Astrocyte (in vitro differentiated cells and primary cell): Measurements from ENCODE around the gene IFT81. TPM values are rescaled to one million over a fixed set of nuclear protein-coding genes. Genes with fewer than 3 reads are reported as not detected.
"Not testable (repeated sequence)": the region's sequence is repeated elsewhere in the genome, so short reads cannot be mapped to it uniquely, and the experiment has no call there.

Experiments used
- DNase-seq: peaks from one replicate; pipeline ENCODE4 v3.0.0-alpha.2; 2010; ENCODE audit warnings: low read depth
- FAIRE-seq: peaks from 2 replicates; lab custom pipeline; 2011; peaks lifted over from hg19 to GRCh38; lab: Jason Lieb, UNC
- H2AFZ ChIP-seq: 2 replicates; pipeline ENCODE4 v1.6.0; 2012; ENCODE audit warnings: low read depth, low read length, inconsistent platforms
- H3K27ac ChIP-seq: 2 replicates; pipeline ENCODE4 v1.5.1; 2011; ENCODE audit warnings: low read depth, low read length, inconsistent platforms
- H3K27me3 ChIP-seq: 2 replicates; pipeline ENCODE4 v1.6.0; 2011; ENCODE audit warnings: low read length, inconsistent platforms; ENCODE audit not compliant: insufficient read depth
- H3K36me3 ChIP-seq: 2 replicates; pipeline ENCODE4 v1.5.1; 2011; ENCODE audit warnings: low read length, inconsistent platforms; ENCODE audit not compliant: insufficient read depth
- H3K4me1 ChIP-seq: 2 replicates; pipeline ENCODE4 v1.5.1; 2011; ENCODE audit warnings: low read length, inconsistent platforms; ENCODE audit not compliant: insufficient read depth
- H3K4me2 ChIP-seq: 2 replicates; pipeline ENCODE4 v1.6.0; 2012; ENCODE audit warnings: low read length, inconsistent platforms
- H3K4me3 ChIP-seq: 2 replicates; pipeline ENCODE4 v1.5.1; 2011; ENCODE audit warnings: low read depth, mild to moderate bottlenecking, low read length, inconsistent platforms; ENCODE audit not compliant: insufficient read depth
- H3K79me2 ChIP-seq: 2 replicates; pipeline ENCODE4 v1.6.0; 2012; ENCODE audit warnings: mild to moderate bottlenecking, low read length, inconsistent platforms; ENCODE audit not compliant: insufficient read depth
- H3K9ac ChIP-seq: 2 replicates; pipeline ENCODE4 v1.6.0; 2012; ENCODE audit warnings: mild to moderate bottlenecking, low read length, inconsistent platforms
- H3K9me3 ChIP-seq: 2 replicates; pipeline ENCODE4 v1.5.1; 2012; ENCODE audit warnings: low read depth, mild to moderate bottlenecking, low read length, inconsistent platforms; ENCODE audit not compliant: insufficient read depth
- H4K20me1 ChIP-seq: 2 replicates; pipeline ENCODE4 v1.6.0; 2012; ENCODE audit warnings: low read length, inconsistent platforms; ENCODE audit not compliant: insufficient read depth
- H3K27ac Mint-ChIP-seq: one replicate; pipeline ENCODE4 v1.8.0; 2021; ENCODE audit warnings: mild to moderate bottlenecking, mixed read lengths; ENCODE audit not compliant: unreplicated experiment
- H3K27me3 Mint-ChIP-seq: one replicate; pipeline ENCODE4 v1.8.0; 2021; ENCODE audit warnings: low read depth, mixed read lengths; ENCODE audit not compliant: unreplicated experiment
- H3K36me3 Mint-ChIP-seq: one replicate; pipeline ENCODE4 v1.8.0; 2021; ENCODE audit warnings: low read depth, mixed read lengths; ENCODE audit not compliant: unreplicated experiment
- H3K4me1 Mint-ChIP-seq: one replicate; pipeline ENCODE4 v1.8.0; 2021; ENCODE audit warnings: low read depth, mixed read lengths; ENCODE audit not compliant: unreplicated experiment
- H3K4me3 Mint-ChIP-seq: one replicate; pipeline ENCODE4 v1.8.0; 2021; ENCODE audit warnings: mild to moderate bottlenecking, moderate library complexity, mixed read lengths; ENCODE audit not compliant: unreplicated experiment
- H3K9me3 Mint-ChIP-seq: one replicate; pipeline ENCODE4 v1.8.0; 2021; ENCODE audit warnings: mild to moderate bottlenecking, mixed read lengths; ENCODE audit not compliant: unreplicated experiment
- EZH2 ChIP-seq: IDR thresholded peaks from 2 replicates; pipeline ENCODE4 v1.6.1; 2012; ENCODE audit warnings: mild to moderate bottlenecking, low read length, inconsistent platforms; ENCODE audit not compliant: insufficient read depth
- total RNA-seq: library from RNA; stranded (reverse); gene quantifications from 2 replicates; pipeline ENCODE4 v1.2.1, GENCODE V29; 2021
- TF ChIP-seq, protein P1 (sequence below): IDR thresholded peaks from 2 replicates; pipeline ENCODE4 v1.5.1; 2011; ENCODE audit warnings: low read depth, mild to moderate bottlenecking, inconsistent platforms, low read length, moderate library complexity; ENCODE audit not compliant: insufficient read depth

Gene IFT81
- total RNA-seq, 1 donor from 2014 or later = 12.3 TPM

DNA sequence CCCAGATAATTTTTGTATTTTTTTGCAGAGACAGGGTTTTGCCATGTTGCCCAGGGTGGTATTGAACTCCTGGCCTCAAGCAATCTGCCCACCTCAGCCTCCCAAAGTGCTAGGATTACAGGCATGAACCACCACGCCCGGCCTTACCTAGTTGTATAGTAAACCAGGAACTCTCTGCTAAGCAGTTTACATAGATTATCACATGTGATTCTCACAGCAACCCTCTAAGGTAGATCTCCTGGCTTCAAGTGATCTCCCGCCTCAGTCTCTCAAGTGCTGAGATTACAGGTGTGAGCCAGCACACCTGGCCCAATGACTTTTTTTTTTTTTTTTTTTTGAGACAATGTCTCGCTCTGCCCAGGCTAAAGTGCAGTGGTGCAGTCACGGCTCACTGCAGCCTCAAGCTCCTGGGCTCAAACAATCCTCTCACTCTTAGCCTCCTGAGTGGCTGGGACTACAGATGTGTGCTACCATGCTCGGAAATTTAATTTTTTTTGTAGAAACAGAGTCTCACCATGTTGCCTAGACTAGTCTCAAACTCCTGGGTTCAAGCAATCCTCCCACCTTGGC lies 130.9 kb downstream of the IFT81 start:
- Histone ChIP-seq H3K36me3 (no peaks in the 10 kb centered on the region), H3K27me3 (no peaks in the 10 kb centered on the region), H2AFZ (no peak overlapping the region), H3K4me3 (no peak overlapping the region), H3K4me2 (no peak overlapping the region), H3K79me2 (no peaks in the 10 kb centered on the region), H3K27ac (no peak overlapping the region), H3K4me1 (no peaks in the 10 kb centered on the region), H3K9me3 (no peaks in the 10 kb centered on the region), H3K9ac (no peak overlapping the region), H4K20me1 (no peaks in the 10 kb centered on the region)
- Mint-ChIP-seq H3K27me3 (peaks cover 5% of the 10 kb centered on the region), H3K4me1 (peaks cover 4% of the 10 kb centered on the region), H3K36me3 (no peaks in the 10 kb centered on the region), H3K27ac (no peak overlapping the region), H3K9me3 (no peaks in the 10 kb centered on the region), H3K4me3 (no peak overlapping the region)
- FAIRE-seq (no peak), DNase-seq (no peak)
- TF ChIP-seq EZH2 = no peak
- TF ChIP-seq, protein P1, sequence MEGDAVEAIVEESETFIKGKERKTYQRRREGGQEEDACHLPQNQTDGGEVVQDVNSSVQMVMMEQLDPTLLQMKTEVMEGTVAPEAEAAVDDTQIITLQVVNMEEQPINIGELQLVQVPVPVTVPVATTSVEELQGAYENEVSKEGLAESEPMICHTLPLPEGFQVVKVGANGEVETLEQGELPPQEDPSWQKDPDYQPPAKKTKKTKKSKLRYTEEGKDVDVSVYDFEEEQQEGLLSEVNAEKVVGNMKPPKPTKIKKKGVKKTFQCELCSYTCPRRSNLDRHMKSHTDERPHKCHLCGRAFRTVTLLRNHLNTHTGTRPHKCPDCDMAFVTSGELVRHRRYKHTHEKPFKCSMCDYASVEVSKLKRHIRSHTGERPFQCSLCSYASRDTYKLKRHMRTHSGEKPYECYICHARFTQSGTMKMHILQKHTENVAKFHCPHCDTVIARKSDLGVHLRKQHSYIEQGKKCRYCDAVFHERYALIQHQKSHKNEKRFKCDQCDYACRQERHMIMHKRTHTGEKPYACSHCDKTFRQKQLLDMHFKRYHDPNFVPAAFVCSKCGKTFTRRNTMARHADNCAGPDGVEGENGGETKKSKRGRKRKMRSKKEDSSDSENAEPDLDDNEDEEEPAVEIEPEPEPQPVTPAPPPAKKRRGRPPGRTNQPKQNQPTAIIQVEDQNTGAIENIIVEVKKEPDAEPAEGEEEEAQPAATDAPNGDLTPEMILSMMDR = no peak

DNA sequence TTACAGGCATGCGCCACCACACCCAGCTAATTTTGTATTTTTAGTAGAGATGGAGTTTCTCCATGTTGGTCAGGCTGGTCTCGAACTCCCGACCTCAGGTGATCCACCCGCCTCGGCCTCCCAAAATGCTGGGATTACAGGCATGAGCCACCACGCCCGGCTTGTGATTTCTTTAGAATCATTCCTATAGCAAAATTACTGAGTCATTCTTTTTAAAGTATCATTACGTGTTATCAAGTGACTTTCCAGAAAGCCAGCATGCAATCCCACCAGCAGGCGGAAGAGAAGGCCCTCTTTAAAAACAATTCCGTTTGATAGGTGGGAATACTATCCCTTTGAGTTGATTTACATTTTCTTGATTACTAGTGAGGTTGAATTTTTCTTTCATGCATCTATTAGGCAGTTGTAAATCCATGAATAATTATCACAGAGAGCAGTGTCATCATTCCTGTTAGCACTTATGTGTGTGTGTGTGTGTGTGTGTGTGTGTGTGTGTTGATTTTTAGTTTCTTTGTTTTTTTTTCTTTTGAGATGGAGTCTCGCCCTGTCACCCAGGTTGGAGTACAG lies 131.8 kb downstream of the IFT81 start:
- H3K4me3 ChIP-seq, H3K9me3 ChIP-seq, H2AFZ ChIP-seq, H3K9ac ChIP-seq, H3K36me3 Mint-ChIP-seq, H3K4me1 ChIP-seq, H3K4me1 Mint-ChIP-seq, H3K4me3 Mint-ChIP-seq, FAIRE-seq, H3K27me3 Mint-ChIP-seq, H3K27ac ChIP-seq, H4K20me1 ChIP-seq, H3K79me2 ChIP-seq, H3K4me2 ChIP-seq, H3K36me3 ChIP-seq, H3K9me3 Mint-ChIP-seq, H3K27me3 ChIP-seq, DNase-seq: not testable (repeated sequence)
- H3K27ac Mint-ChIP-seq = peak overlapping the region; percentile 20

DNA sequence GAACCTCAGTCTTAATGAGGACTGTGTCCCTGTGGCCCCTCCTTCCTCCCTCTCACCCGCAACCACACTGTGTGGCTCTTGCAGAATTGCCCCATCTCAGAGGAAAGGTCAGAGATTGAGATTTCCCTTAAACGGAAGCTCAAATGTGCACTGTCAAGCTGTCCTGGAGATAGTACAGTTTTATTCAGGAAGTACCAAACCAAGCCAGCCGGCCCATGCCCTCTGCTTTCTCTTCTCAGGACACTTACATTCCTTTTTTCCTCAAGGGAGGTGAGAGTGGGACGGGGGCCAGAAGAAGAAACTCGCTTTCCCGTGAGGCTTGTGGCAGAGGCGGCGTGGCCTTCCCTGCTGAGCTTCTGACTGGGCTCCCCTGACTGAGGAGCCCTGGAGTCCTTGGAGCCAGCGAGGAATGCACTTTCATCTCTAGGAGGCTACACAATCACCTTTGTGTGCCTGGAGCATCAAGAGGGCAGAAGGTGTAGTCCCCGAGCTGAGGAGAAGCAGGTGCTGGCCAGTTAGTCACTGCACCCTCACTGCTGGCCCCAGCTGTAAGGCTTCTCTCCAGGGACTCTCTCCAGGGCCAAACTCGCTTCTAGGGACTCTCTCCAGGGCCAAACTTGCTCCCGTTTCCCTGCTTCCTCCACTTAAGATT lies 132.7 kb downstream of the IFT81 start:
- Histone ChIP-seq H3K36me3 (no peaks in the 10 kb centered on the region), H2AFZ (no peak overlapping the region), H3K4me1 (no peaks in the 10 kb centered on the region), H3K27me3 (no peaks in the 10 kb centered on the region), H3K4me3 (no peak overlapping the region), H3K27ac (no peak overlapping the region), H3K9ac (no peak overlapping the region), H3K79me2 (no peaks in the 10 kb centered on the region), H3K4me2 (no peak overlapping the region), H3K9me3 (no peaks in the 10 kb centered on the region), H4K20me1 (no peaks in the 10 kb centered on the region)
- TF ChIP-seq EZH2 = no peak
- TF ChIP-seq, protein P1 = no peak
- Mint-ChIP-seq H3K9me3 (no peaks in the 10 kb centered on the region), H3K4me3 (no peak overlapping the region), H3K4me1 (peaks cover 4% of the 10 kb centered on the region), H3K27me3 (peaks cover 5% of the 10 kb centered on the region), H3K27ac (no peak overlapping the region), H3K36me3 (no peaks in the 10 kb centered on the region)
- DNase-seq = no peak
- FAIRE-seq = no peak
